HG03039 (cell line): ENCODE measurements around the gene GRIP1.
"Not testable (repeated sequence)": the region's sequence is repeated elsewhere in the genome, so short reads cannot be mapped to it uniquely, and the experiment has no call there.

Source experiments
- ATAC-seq: cut with Tn5 transposase; IDR thresholded peaks from one replicate; pipeline ENCODE4 v1.9.1; 2021; ENCODE audit warnings: mild to moderate bottlenecking, moderate library complexity; ENCODE audit not compliant: unreplicated experiment

Gene GRIP1

GRCh38 chr12:66538970-66539369 lies 139.9 kb downstream of the GRIP1 start:
- ATAC-seq = no peak

GRCh38 chr12:66537876-66538275 lies 141.0 kb downstream of the GRIP1 start:
- ATAC-seq = no peak

- no peak for ATAC-seq
These were observed 145.1 kb downstream of the GRIP1 start for GRCh38 chr12:66533767-66534166.

GRCh38 chr12:66531766-66532165 lies 147.1 kb downstream of the GRIP1 start:
- ATAC-seq = no peak

- no peak for ATAC-seq
These were observed 148.9 kb downstream of the GRIP1 start for GRCh38 chr12:66529934-66530333.

GRCh38 chr12:66516561-66516960 lies 162.3 kb downstream of the GRIP1 start:
- ATAC-seq = no peak

- no peak for ATAC-seq
These were observed 162.7 kb downstream of the GRIP1 start for GRCh38 chr12:66516133-66516532.

GRCh38 chr12:66514581-66514980 lies 164.3 kb downstream of the GRIP1 start:
- no peak for ATAC-seq

- no peak for ATAC-seq
These were observed 170.9 kb downstream of the GRIP1 start for GRCh38 chr12:66508025-66508424.

- ATAC-seq = no peak
These were observed 175.1 kb downstream of the GRIP1 start for GRCh38 chr12:66503746-66504145.

GRCh38 chr12:66502911-66503310 lies 176.0 kb downstream of the GRIP1 start:
- no peak for ATAC-seq

GRCh38 chr12:66500841-66501240 lies 178.0 kb downstream of the GRIP1 start:
- peak; percentile 97 for ATAC-seq

- no peak for ATAC-seq
These were observed 178.8 kb downstream of the GRIP1 start for GRCh38 chr12:66500091-66500490.

- no peak for ATAC-seq
These were observed 179.9 kb downstream of the GRIP1 start for GRCh38 chr12:66499000-66499399.

GRCh38 chr12:66498059-66498458 lies 180.8 kb downstream of the GRIP1 start:
- ATAC-seq = not testable (repeated sequence)

GRCh38 chr12:66497008-66497897 lies 181.6 kb downstream of the GRIP1 start:
- no peak for ATAC-seq

- no peak for ATAC-seq
These were observed 182.3 kb downstream of the GRIP1 start for GRCh38 chr12:66496595-66496994.

GRCh38 chr12:66495709-66496108 lies 183.2 kb downstream of the GRIP1 start:
- ATAC-seq = no peak

- ATAC-seq = no peak
These were observed 185.1 kb downstream of the GRIP1 start for GRCh38 chr12:66493819-66494218.

- ATAC-seq = no peak
These were observed 187.0 kb downstream of the GRIP1 start for GRCh38 chr12:66491853-66492252.

- ATAC-seq = no peak
These were observed 196.3 kb downstream of the GRIP1 start for GRCh38 chr12:66482351-66483203.

GRCh38 chr12:66467932-66468331 lies 210.9 kb downstream of the GRIP1 start:
- ATAC-seq = no peak
